HG03097 (cell line): ENCODE results near the gene AHRR.
"Not testable (repeated sequence)": the region's sequence is repeated elsewhere in the genome, so short reads cannot be mapped to it uniquely, and the experiment has no call there.

ENCODE experiments used
- ATAC-seq: cut with Tn5 transposase; IDR thresholded peaks from one replicate; pipeline ENCODE4 v1.9.1; 2021; ENCODE audit not compliant: unreplicated experiment, low FRiP score

Gene AHRR

GRCh38 chr5:390623-391491 is 69.3 kb downstream of the AHRR start:
- no peak for ATAC-seq

- peak; percentile 81 for ATAC-seq
Measured at GRCh38 chr5:392431-392988, 71.0 kb downstream of the AHRR start.

DNA sequence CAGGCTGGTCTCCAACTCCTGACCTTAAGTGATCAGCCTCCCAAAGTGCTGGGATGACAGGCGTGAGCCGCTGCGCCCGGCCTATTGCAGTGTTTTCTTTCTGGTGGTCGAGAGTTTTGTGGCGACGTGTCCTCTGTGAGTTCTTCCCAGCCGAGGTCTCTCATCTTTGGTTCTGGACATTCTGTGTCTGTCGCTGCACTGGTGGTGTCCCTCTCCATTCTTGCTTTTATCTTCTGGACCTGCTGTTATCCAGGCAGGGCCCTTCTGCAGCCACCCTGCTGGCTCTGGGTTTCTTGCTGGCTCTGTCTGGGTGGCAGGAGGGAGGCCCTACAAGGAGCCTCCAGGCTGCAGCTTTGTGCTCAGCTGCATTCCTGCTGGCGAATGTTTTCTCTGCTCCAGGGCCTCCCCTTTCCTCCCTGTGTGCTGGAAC is 72.3 kb downstream of the AHRR start:
- ATAC-seq = no peak

DNA sequence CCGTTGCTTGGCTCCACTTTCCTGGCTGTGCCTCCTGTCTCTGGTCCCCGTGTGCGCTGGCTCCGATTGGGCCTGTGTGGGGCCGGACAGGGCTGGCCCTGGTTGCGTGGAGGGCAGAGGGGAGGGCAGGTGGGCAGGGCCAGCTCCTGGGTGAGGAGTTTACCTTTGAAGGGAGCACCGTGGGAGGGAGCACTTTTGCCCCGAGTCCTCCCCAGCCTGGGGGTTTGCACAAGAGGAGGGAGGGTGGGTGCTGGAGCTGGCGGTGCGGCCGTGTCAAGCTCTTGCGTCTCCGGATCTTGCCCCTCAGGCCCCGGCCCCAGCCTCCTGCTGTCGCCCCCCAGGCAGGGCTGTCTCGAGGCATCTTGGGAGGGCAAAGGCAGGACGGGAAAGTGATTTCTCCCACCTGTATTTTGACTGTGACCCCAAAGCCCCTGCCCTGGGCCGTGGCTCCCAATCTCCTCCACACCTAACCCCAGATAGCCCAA is 73.2 kb downstream of the AHRR start:
- no peak for ATAC-seq

DNA sequence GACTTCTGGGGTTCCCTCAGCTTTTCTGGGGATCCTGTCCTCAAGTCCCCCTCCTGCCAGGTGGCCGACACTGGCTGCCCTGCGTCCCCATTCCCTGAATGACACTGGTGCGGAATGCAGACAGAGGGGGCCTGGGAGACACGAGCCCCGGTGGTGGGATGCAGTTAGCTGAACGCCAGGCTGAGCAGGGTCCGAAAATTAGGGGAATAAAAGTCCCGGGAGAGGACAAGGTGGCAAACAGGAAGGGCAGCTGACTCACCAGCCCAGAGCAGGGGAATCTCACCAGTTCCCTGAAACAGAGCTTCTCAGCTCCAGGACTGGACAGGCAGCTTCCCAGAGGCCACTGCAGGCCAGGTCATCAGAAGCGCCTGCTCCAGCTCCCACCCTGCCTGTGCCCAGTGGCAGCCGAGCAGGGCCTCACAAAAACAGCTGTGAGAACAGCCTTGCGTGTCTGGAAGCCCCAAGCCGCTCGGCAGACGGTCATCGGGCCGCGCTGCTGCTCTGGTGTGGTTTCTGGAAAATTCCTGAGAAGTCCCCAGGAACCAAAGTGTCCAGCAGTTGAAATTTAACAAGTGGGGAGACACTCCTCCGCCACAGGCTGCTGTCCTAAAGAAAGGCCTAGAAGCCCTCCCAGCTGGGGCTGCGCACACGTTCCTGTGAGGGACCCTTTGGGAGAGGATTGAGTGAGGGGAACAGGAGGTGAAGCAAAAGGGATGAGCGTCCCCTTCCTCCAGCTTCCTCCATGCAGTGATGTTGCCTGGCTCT is 73.8 kb downstream of the AHRR start:
- ATAC-seq = no peak

- ATAC-seq = no peak
Measured at GRCh38 chr5:395921-396530, 74.5 kb downstream of the AHRR start.

DNA sequence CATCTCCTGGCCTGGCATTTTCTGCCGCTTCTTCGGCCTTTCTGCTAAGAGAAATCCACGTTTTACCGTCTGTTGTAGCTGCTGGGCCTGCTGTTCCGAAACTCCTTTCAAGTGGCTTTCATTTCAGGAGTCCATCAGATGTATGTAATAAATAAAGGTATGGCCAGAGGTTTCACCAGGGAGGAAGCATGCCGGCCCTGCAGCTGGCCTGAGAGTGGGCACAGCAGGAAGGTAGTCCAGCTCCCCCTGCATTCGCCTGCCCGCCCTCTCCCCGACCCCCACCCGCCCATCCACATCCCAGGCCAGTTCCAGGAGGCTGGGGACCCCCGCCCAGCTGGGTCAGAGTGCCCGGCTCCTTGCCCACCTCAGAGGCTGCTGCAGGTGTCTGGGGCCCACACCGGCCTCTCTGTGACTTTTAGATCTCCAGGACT is 75.0 kb downstream of the AHRR start:
- ATAC-seq = no peak

- not testable (repeated sequence) for ATAC-seq
Measured at GRCh38 chr5:398141-398474, 76.6 kb downstream of the AHRR start.

- no peak for ATAC-seq
Measured at GRCh38 chr5:398475-399295, 77.2 kb downstream of the AHRR start.

GRCh38 chr5:399296-400281 is 78.1 kb downstream of the AHRR start:
- ATAC-seq = peak; percentile 61

- ATAC-seq = peak; percentile 1
Measured at GRCh38 chr5:400282-401145, 79.0 kb downstream of the AHRR start.

DNA sequence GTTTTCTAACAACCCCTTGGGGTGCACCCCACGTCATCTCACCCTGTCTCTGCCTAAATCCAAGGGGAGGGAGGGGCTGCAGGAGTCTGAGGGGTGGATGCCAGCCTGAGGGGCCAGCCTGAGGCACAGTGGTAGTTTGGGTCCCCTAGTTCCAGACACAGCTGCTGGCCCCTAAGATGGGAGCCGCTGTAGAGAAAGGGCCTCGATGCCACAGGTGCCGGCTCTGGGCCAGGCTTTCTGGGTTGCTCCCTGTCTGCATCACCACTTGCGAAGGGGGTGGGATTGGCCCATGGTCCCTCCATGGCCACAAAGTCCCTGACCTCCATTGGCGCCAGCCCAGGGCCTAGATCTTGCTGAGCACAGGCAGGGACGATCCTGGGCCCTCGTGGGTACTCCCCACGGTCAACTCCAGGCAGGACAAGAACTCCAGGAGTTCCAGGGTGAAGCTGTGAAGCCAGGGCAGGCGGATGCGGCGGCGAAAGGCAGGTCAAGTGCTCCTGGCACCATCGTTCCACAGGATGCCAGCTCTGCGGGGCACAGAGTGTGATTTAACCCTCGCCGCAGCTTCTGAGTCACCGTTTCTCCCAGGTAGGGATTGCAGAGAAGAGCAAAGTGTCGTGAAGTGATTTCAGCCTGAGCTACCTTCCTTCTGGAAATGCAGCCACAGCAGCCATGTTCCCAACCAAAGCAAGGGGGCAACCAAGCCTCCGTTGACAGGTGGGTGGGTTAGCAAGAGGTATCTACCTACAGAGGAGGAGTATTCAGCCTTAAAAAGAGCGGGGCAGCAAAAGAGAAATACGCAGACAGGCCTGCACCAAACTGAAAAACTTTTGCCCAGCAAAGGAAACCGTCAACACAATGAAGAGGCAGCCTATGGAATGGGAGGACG is 79.9 kb downstream of the AHRR start:
- ATAC-seq = no peak

- not testable (repeated sequence) for ATAC-seq
Measured at GRCh38 chr5:402219-402614, 80.7 kb downstream of the AHRR start.

- peak; percentile 46 for ATAC-seq
Measured at GRCh38 chr5:402615-403359, 81.3 kb downstream of the AHRR start.

DNA sequence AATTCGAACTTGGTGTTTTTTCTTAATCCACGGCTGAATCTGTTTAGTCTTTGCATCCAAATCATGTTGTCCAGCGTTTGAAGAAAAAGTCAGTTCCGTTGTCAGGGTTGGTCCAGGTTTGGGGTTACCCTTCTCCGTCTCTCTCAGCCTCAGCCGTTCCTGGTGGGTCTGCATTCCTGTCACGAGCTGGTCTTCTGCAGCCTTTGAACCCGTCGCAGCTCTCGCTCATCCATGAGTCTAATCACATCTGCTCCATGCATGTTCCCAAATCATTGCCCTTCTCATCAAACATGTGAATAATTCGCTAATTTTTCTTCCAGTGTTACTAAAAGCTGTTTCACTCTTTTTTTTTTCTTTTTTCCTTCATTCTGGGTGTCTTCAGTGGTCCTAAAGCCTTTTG is 82.5 kb downstream of the AHRR start:
- no peak for ATAC-seq

- no peak for ATAC-seq
Measured at GRCh38 chr5:404666-405241, 83.2 kb downstream of the AHRR start.
